ENCODE data around the gene FAM161A.

FAM161A gene

DNA sequence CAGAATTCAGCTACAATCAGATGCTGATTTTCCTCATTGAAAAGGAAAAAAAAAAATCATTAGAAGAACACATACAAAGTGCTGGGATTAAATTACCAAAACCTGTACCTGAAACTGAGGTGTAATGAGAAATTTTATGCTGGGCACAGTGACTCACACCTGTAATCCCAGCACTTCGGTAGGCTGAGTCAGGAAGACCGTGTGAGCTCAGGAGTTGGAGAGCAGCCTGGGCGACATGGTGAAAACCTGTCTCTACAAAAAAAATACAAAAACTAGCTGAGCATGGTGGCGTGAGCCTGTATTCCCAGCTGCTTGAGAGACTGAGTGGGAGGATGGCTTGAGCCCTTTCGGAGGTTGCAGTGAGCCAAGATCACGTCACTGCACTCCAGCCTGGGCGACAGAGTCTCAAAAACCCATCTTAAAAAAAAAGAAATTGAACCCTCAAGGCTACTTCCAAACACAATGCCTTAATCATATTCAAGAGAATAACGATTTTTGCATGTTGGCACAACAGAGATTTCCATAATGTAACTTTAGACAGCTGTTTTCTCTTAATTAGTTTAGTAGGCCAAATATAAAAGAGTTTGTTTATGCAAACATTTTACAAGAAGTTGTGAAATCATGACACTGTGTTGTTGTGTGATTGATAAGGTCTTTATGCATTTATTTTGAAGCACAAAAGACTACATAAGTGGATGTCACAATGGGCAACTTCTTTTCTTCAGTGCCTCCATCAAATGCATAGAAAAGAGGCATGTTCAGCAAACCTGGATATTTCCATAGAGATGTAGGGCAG, 63.9 kb downstream of the FAM161A start:
- no peak overlapping the region for H3K4me3 ChIP-seq (replicated peaks; ENCODE audit: low read depth, low read length)
- TF ChIP-seq, protein P1, sequence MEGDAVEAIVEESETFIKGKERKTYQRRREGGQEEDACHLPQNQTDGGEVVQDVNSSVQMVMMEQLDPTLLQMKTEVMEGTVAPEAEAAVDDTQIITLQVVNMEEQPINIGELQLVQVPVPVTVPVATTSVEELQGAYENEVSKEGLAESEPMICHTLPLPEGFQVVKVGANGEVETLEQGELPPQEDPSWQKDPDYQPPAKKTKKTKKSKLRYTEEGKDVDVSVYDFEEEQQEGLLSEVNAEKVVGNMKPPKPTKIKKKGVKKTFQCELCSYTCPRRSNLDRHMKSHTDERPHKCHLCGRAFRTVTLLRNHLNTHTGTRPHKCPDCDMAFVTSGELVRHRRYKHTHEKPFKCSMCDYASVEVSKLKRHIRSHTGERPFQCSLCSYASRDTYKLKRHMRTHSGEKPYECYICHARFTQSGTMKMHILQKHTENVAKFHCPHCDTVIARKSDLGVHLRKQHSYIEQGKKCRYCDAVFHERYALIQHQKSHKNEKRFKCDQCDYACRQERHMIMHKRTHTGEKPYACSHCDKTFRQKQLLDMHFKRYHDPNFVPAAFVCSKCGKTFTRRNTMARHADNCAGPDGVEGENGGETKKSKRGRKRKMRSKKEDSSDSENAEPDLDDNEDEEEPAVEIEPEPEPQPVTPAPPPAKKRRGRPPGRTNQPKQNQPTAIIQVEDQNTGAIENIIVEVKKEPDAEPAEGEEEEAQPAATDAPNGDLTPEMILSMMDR (IDR thresholded peaks at IDR 0.05; ENCODE audit: low read depth, low read length, missing control alignments), result no peak
- DNase-seq (ENCODE audit: extremely low read depth, low read depth), result no peak

DNA sequence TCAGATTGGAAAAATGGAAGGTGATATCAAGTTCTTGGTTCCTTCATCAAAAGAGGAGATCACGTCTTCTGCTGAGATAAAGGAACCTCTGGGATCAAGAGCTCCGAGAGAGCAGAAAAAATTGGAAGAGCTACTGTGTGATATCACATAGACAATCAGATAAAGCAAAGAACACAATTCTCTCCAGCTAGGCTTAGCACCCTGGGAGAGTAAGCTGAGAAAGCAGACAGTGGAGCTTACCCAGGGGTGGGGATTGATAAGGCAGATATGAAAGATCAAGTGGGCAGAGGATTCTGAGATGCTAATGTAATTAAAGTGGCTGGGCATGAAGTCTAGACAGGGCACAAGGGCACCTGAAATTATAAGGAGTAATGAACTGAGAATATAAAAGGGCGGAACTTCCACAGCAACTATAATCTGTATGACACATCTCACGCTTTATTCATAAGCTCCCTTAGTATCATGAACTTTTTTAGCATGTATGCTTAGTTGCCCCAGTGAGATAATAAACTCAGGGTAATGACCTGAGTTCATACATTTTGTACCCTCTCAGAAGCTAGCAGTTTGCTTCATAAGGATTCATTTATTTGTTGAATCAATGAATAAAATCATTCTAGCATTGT, 65.8 kb downstream of the FAM161A start:
- H3K4me3 ChIP-seq (replicated peaks; ENCODE audit: low read depth, low read length), result no peak overlapping the region
- TF ChIP-seq, protein P1 (IDR thresholded peaks at IDR 0.05; ENCODE audit: low read depth, low read length, missing control alignments), result no peak
- no peak for DNase-seq (ENCODE audit: extremely low read depth, low read depth)

DNA sequence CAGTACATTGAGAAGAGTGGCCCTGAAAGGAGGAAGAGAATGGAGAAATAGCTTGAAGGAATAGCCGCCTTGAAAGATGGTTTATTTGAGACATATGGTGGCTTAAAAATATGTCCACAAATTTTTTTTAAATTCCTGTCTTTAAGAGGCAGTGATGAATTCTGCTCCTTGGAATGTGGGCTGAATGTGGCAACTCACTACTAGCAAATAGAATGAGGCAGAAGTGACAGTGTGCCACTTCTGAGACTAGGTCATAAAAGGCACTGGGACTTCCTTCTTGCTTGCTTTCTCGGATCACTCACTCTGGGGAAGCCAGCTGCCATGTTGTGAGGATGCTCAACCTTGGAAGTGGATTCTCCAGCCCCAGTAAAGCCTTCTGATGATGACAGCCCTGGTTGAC, 67.0 kb downstream of the FAM161A start:
- DNase-seq (ENCODE audit: extremely low read depth, low read depth), result no peak
- TF ChIP-seq, protein P1 (IDR thresholded peaks at IDR 0.05; ENCODE audit: low read depth, low read length, missing control alignments), result no peak
- no peak overlapping the region for H3K4me3 ChIP-seq (replicated peaks; ENCODE audit: low read depth, low read length)

DNA sequence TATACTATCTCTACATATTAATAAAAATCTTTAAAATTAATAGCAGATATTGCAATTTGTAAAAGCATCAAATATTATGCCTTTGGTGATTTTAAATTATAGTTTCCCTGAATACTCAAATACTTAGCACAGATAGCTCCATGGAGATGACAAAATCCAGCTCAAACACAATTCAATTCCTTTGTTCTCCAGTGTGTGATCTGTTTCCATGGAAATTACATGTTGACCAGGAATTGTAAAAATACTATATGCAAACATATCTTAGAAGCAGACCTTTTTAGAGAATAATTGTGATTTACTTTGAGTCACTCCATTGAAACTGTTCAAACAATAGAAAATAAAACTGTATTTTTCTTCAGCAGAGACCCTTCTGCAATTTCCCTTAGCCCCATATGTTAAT, 68.3 kb downstream of the FAM161A start:
- DNase-seq (ENCODE audit: extremely low read depth, low read depth), result no peak
- TF ChIP-seq, protein P1 (IDR thresholded peaks at IDR 0.05; ENCODE audit: low read depth, low read length, missing control alignments), result no peak
- H3K4me3 ChIP-seq (replicated peaks; ENCODE audit: low read depth, low read length), result no peak overlapping the region

DNA sequence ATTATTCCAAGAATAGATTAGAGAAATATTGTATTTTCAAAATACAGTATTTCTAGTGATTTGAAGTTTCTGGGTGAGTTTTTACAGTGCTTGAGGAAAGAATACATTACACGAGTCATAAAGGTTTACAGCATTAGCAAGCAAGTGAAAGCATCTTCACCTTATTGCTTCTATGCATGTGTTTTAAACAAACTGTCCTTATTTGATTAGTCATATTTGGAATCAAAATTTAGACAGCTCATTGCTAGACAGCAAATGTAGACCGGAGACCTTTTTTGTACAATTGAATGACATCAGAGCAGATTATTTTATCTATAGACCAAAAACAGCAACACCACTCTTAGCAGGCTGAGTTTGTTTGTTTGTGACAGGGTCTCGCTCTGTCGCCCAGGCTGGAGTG, 69.2 kb downstream of the FAM161A start:
- TF ChIP-seq, protein P1 (IDR thresholded peaks at IDR 0.05; ENCODE audit: low read depth, low read length, missing control alignments), result no peak
- H3K4me3 ChIP-seq (replicated peaks; ENCODE audit: low read depth, low read length), result no peak overlapping the region
- no peak for DNase-seq (ENCODE audit: extremely low read depth, low read depth)

DNA sequence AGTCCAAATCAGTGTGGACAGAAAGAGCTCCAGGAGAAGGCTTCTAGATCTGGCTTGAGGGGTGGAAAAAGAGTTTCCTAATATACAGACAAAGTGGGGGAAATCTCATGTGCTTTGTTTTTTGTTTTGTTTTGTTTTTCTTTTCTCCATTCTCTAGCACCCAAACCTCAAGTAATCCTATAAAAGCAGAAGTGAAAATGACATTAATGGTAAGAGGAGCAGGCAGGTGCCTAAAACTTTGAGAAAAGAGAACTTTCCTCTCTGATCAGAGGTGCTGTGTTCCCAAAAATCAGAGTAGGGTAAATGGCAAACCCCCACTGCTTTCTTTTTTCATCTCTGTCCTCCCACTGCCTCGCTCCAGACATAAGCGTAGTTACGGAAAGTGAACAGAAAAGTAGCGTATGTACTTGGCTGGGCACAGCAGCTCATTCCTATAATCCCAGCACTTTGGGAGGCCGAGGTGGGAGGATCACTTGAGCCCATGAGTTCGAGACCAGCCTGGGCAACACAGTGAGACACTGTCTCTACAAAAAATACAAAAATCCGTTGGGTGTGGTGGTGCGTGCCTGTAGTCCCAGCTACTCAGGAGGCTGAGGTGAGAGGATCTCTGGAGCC, 77.8 kb downstream of the FAM161A start:
- DNase-seq (ENCODE audit: extremely low read depth, low read depth), result no peak
- no peak overlapping the region for H3K4me3 ChIP-seq (replicated peaks; ENCODE audit: low read depth, low read length)
- TF ChIP-seq, protein P1 (IDR thresholded peaks at IDR 0.05; ENCODE audit: low read depth, low read length, missing control alignments), result no peak
